Osteocyte (in vitro differentiated cells): ENCODE results near the gene TMEM205. TPM values are rescaled to one million over a fixed set of nuclear protein-coding genes. Genes with fewer than 3 reads are reported as not detected.
A peak's percentile ranks its signal among the peaks of the same experiment; 100 is the strongest.

Source experiments
- DNase-seq: peaks from one replicate; pipeline ENCODE4 v3.0.0; 2021; ENCODE audit warnings: mixed read lengths; ENCODE audit not compliant: unreplicated experiment; ENCODE audit errors: extremely low spot score
- H3K27ac Mint-ChIP-seq: one replicate; pipeline ENCODE4 v1.8.0; 2021; ENCODE audit warnings: mild to moderate bottlenecking, mixed read lengths; ENCODE audit not compliant: unreplicated experiment
- H3K27me3 Mint-ChIP-seq: one replicate; pipeline ENCODE4 v1.8.0; 2021; ENCODE audit warnings: mixed read lengths; ENCODE audit not compliant: unreplicated experiment
- H3K36me3 Mint-ChIP-seq: one replicate; pipeline ENCODE4 v1.8.0; 2021; ENCODE audit warnings: mixed read lengths; ENCODE audit not compliant: unreplicated experiment
- H3K4me1 Mint-ChIP-seq: one replicate; pipeline ENCODE4 v1.8.0; 2021; ENCODE audit warnings: mixed read lengths; ENCODE audit not compliant: unreplicated experiment
- H3K4me3 Mint-ChIP-seq: one replicate; pipeline ENCODE4 v1.8.0; 2021; ENCODE audit warnings: mild to moderate bottlenecking, moderate library complexity, mixed read lengths; ENCODE audit not compliant: unreplicated experiment
- H3K9me3 Mint-ChIP-seq: one replicate; pipeline ENCODE4 v1.8.0; 2021; ENCODE audit warnings: mixed read lengths; ENCODE audit not compliant: unreplicated experiment
- total RNA-seq: library from RNA; stranded (reverse); gene quantifications from 2 replicates; pipeline ENCODE4 v1.2.1, GENCODE V29; 2021
- TF ChIP-seq, protein P1 (sequence below): fragments of 200-600 bp; sonication (generic); IDR thresholded peaks from 2 replicates; pipeline ENCODE4 v1.5.0; 2021; ENCODE audit warnings: antibody characterized with exemption, mild to moderate bottlenecking, moderate library complexity

Gene TMEM205
- total RNA-seq, 1 donor from 2014 or later: 57.4 TPM

- DNase-seq: peak; percentile 98
- H3K36me3 Mint-ChIP-seq: no peaks in the 10 kb centered on the region
- peak overlapping the region; percentile 57 for H3K4me3 Mint-ChIP-seq
- no peaks in the 10 kb centered on the region for H3K9me3 Mint-ChIP-seq
- peak overlapping the region; percentile 84 for H3K27ac Mint-ChIP-seq
- H3K27me3 Mint-ChIP-seq: peaks cover 7% of the 10 kb centered on the region
- TF ChIP-seq, protein P1, sequence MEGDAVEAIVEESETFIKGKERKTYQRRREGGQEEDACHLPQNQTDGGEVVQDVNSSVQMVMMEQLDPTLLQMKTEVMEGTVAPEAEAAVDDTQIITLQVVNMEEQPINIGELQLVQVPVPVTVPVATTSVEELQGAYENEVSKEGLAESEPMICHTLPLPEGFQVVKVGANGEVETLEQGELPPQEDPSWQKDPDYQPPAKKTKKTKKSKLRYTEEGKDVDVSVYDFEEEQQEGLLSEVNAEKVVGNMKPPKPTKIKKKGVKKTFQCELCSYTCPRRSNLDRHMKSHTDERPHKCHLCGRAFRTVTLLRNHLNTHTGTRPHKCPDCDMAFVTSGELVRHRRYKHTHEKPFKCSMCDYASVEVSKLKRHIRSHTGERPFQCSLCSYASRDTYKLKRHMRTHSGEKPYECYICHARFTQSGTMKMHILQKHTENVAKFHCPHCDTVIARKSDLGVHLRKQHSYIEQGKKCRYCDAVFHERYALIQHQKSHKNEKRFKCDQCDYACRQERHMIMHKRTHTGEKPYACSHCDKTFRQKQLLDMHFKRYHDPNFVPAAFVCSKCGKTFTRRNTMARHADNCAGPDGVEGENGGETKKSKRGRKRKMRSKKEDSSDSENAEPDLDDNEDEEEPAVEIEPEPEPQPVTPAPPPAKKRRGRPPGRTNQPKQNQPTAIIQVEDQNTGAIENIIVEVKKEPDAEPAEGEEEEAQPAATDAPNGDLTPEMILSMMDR: peak; percentile 99
- H3K4me1 Mint-ChIP-seq: peaks cover 12% of the 10 kb centered on the region
Observed at GRCh38 chr19:11293433-11294389, 52.4 kb downstream of the TMEM205 start.

Other genes with a start within 250 kb of the TMEM205 start
- gene SPC24, start 190.5 kb downstream of the TMEM205 start, total RNA-seq: 11.9 and 13.5 TPM in 2 replicates
- gene KANK2, start 148.7 kb downstream of the TMEM205 start, total RNA-seq: 386 and 387 TPM in 2 replicates
- not detected in 2 replicates for gene ANGPTL8, start 106.6 kb downstream of the TMEM205 start, total RNA-seq
- 81.7 and 86.9 TPM in 2 replicates for gene DOCK6, start 83.7 kb downstream of the TMEM205 start, total RNA-seq
- not detected in 2 replicates for gene TSPAN16, start 50.1 kb downstream of the TMEM205 start, total RNA-seq
- gene RAB3D, start 6.6 kb downstream of the TMEM205 start, total RNA-seq: 2.6 and 4.3 TPM in 2 replicates
- gene CCDC159, start 251 bp upstream of the TMEM205 start, total RNA-seq: 22.4 and 28.1 TPM in 2 replicates
- gene PLPPR2, start 9.2 kb upstream of the TMEM205 start, total RNA-seq: 51.9 and 55.8 TPM in 2 replicates
- 1.3 and 2.4 TPM in 2 replicates for gene SWSAP1, start 28.4 kb upstream of the TMEM205 start, total RNA-seq
- gene EPOR, start 38.0 kb upstream of the TMEM205 start, total RNA-seq: 2.3 and 2.4 TPM in 2 replicates
- 1.1 and 1.9 TPM in 2 replicates for gene RGL3, start 73.0 kb upstream of the TMEM205 start, total RNA-seq
- not detected in 2 replicates for gene ODAD3, start 88.9 kb upstream of the TMEM205 start, total RNA-seq
- gene PRKCSH, start 89.4 kb upstream of the TMEM205 start, total RNA-seq: 398 and 415 TPM in 2 replicates
- not detected in 2 replicates for gene ELAVL3, start 134.8 kb upstream of the TMEM205 start, total RNA-seq
- 10.3 and 15.1 TPM in 2 replicates for gene ZNF653, start 159.6 kb upstream of the TMEM205 start, total RNA-seq
- gene ECSIT, start 182.9 kb upstream of the TMEM205 start, total RNA-seq: 28.9 and 30.0 TPM in 2 replicates
- 8.1 and 9.9 TPM in 2 replicates for gene CNN1, start 192.6 kb upstream of the TMEM205 start, total RNA-seq
- gene ELOF1, start 213.0 kb upstream of the TMEM205 start, total RNA-seq: 49.2 and 49.9 TPM in 2 replicates
- gene ACP5, start 231.4 kb upstream of the TMEM205 start, total RNA-seq: 1.3 and 1.6 TPM in 2 replicates